ENCODE data around the gene LAD1.

LAD1 gene

GRCh38 chr1:201346987-201347386 is 52.1 kb downstream of the LAD1 start:
- H3K27ac ChIP-seq: no peak overlapping the region
- TF ChIP-seq CTCF (conservative IDR thresholded peaks at IDR 0.05): no peak

DNA sequence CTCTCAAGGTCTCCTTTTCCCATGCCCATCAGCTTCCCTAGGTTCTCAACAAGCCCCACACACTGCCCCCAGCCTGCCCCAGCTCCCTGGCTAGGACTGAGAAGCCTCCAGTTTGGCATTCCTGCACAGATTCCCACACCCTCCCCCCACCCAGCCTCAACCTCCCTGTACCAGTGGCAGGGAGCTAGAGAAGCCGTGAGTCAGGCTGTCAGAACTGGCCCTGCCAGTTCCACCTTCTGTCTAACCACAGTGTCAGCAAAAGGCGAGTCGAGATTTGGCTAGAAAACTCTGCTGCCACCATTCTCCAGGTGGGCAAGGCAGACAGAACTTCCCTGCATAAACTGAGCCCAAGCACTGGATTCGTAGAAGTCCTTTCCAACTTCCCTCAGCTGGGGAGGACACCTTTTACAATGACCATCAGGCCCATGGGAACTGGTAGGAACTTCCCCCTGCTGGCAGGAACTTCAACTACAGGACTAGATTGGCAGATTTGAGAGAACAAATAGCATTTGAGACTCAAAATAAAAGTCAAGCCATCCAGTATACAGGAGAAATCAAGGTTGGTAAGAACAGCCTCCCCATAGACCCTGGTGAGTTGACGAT is 52.7 kb downstream of the LAD1 start:
- H3K27ac ChIP-seq: no peak overlapping the region
- peak; percentile 74 for TF ChIP-seq CTCF (conservative IDR thresholded peaks at IDR 0.05)

GRCh38 chr1:201345081-201345355 is 54.1 kb downstream of the LAD1 start:
- H3K27ac ChIP-seq: no peak overlapping the region
- TF ChIP-seq CTCF (conservative IDR thresholded peaks at IDR 0.05): no peak

DNA sequence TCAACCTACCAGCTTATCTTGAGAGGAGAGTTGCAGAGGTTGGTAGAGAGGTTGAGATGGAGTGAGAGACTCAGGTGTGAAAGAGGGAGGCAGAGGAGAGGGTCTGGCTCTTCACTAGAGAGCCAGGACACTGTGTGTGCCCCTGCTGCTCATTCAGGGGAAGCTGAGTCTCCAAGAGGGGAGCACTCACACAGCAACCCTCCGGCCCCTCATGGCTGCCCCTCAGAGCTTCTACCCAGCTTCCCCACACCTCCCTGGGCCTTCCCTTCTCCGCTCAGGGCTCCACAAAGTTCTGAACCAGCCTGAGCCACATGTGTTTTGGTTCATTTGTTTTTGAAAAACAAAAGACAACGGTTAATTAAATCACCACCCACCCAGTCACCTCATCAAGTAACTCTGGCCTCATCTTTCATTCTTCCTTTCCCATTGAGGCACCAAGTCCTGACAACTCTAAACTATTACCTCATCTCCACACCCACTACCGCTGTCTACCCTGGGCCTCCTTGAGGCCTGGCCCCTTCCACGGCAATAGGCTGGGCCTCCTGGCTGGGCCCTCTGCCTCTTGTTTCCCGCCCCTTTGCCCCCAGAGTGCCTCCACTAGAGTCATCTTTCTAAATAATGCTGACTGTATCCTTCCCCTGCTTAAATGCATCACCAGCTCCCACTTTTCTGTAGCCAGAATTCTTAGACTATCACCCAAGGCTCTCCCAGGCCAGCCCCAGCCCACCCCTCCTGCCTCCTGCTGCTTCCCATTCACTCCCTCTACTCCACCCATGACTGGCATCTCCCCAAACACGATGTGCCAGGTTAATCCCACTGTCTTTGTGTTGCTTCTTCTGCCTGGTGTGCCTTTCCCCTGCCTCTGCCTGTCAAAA is 54.7 kb downstream of the LAD1 start:
- no peak overlapping the region for H3K27ac ChIP-seq
- TF ChIP-seq CTCF (conservative IDR thresholded peaks at IDR 0.05): no peak

GRCh38 chr1:201341377-201341776 is 57.7 kb downstream of the LAD1 start:
- H3K27ac ChIP-seq: no peak overlapping the region
- TF ChIP-seq CTCF (conservative IDR thresholded peaks at IDR 0.05): no peak

GRCh38 chr1:201336711-201337450 is 62.2 kb downstream of the LAD1 start:
- no peak for TF ChIP-seq CTCF (conservative IDR thresholded peaks at IDR 0.05)
- no peak overlapping the region for H3K27ac ChIP-seq

DNA sequence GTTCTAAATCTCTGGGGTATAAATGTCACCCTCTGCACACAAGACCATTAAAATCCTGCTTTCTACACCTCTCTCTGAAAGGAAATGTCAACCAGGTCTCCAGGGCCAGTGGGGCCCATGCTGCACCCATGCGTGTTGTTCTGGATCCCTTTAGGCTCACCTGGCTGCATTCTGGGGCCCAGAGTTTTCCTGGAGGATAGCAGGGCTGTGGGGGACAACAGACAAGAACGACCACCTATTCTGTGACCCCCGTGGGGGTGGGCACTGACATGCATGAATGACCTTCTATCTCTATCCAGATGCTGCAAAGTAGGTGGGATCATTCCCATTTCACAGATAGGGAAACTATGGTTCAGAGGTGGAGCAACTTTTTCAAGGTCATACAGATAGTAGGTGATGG is 63.2 kb downstream of the LAD1 start:
- no peak overlapping the region for H3K27ac ChIP-seq
- no peak for TF ChIP-seq CTCF (conservative IDR thresholded peaks at IDR 0.05)
